Neural cell (in vitro differentiated cells): ENCODE measurements around the gene IPO11. TPM values are rescaled to one million over a fixed set of nuclear protein-coding genes. Genes with fewer than 3 reads are reported as not detected.

Experiments
- H2AFZ ChIP-seq: fragments of 200-600, 300-800 bp; sonication (generic), shearing (Covaris generic); 2 replicates; pipeline ENCODE4 v1.6.0; 2014; ENCODE audit warnings: low read depth, mild to moderate bottlenecking, antibody characterized with exemption, low read length, moderate library complexity
- H3F3A ChIP-seq: fragments of 200-600 bp; shearing (Covaris generic); 2 replicates; pipeline ENCODE4 v1.6.1; 2016; ENCODE audit warnings: mild to moderate bottlenecking, moderate library complexity, mixed read lengths, antibody characterized with exemption, low read length; ENCODE audit not compliant: insufficient read depth, poor library complexity, severe bottlenecking
- H3K27ac ChIP-seq: fragments of 200-600, 300-800 bp; sonication (generic), shearing (Covaris generic); 2 replicates; pipeline ENCODE4 v1.5.1; 2014; ENCODE audit warnings: mild to moderate bottlenecking, low read length, moderate library complexity
- H3K27me3 ChIP-seq: fragments of 300-800, 200-600 bp; sonication (generic), shearing (Covaris generic); 2 replicates; pipeline ENCODE4 v1.6.0; 2014; ENCODE audit warnings: mild to moderate bottlenecking, low read depth, low read length, moderate library complexity; ENCODE audit not compliant: insufficient read depth
- H3K36me3 ChIP-seq: fragments of 300-800, 200-600 bp; sonication (generic), shearing (Covaris generic); 2 replicates; pipeline ENCODE4 v1.5.1; 2014; ENCODE audit warnings: mild to moderate bottlenecking, antibody characterized with exemption, low read length, moderate library complexity; ENCODE audit not compliant: insufficient read depth
- H3K4me2 ChIP-seq: fragments of 300-800, 200-600 bp; sonication (generic), shearing (Covaris generic); 2 replicates; pipeline ENCODE4 v1.6.0; 2014; ENCODE audit warnings: mild to moderate bottlenecking, low read length
- H3K4me3 ChIP-seq: fragments of 300-800, 200-600 bp; sonication (generic), shearing (Covaris generic); 2 replicates; pipeline ENCODE4 v1.5.1; 2014; ENCODE audit warnings: mild to moderate bottlenecking, low read length, moderate library complexity
- H3K79me2 ChIP-seq: fragments of 200-600 bp; shearing (Covaris generic); replicated peaks from 2 replicates; pipeline ENCODE4 v1.6.0; 2014; ENCODE audit warnings: mild to moderate bottlenecking, low read length, moderate library complexity; ENCODE audit not compliant: insufficient read depth
- H3K9ac ChIP-seq: fragments of 300-800, 200-600 bp; sonication (generic), shearing (Covaris generic); 2 replicates; pipeline ENCODE4 v1.6.1; 2016; ENCODE audit warnings: mild to moderate bottlenecking, low read length, mixed read lengths
- H3K9me2 ChIP-seq: fragments of 200-600 bp; shearing (Covaris generic); 2 replicates; pipeline ENCODE4 v1.6.1; 2016; ENCODE audit warnings: mild to moderate bottlenecking, low read length, mixed read lengths; ENCODE audit not compliant: insufficient read depth
- H3K9me3 ChIP-seq: fragments of 200-600, 300-800 bp; sonication (generic), shearing (Covaris generic); 2 replicates; pipeline ENCODE4 v1.6.1; 2016; ENCODE audit warnings: mild to moderate bottlenecking, mixed run types, low read length, moderate library complexity, mixed read lengths
- H4K20me1 ChIP-seq: fragments of 200-600 bp; shearing (Covaris generic); 2 replicates; pipeline ENCODE4 v1.6.1; 2016; ENCODE audit warnings: mild to moderate bottlenecking, mixed run types; ENCODE audit not compliant: insufficient read depth
- CTCF ChIP-seq: fragments of 450-650 bp; IDR thresholded peaks from 2 replicates; pipeline ENCODE4 v1.5.1; 2014; ENCODE audit warnings: antibody characterized with exemption, mild to moderate bottlenecking, moderate library complexity; ENCODE audit not compliant: poor library complexity, severe bottlenecking
- EP300 ChIP-seq: fragments of 450-650 bp; conservative IDR thresholded peaks from 2 replicates; pipeline ENCODE4 v1.6.1; 2014; ENCODE audit warnings: antibody characterized with exemption, mild to moderate bottlenecking, moderate library complexity; ENCODE audit not compliant: poor library complexity, severe bottlenecking
- EZH2 ChIP-seq: fragments of 200-600, 300-800 bp; shearing (Covaris generic), sonication (generic); IDR thresholded peaks from 2 replicates; pipeline ENCODE4 v1.6.1; 2014; ENCODE audit warnings: antibody characterized with exemption, low read length, borderline replicate concordance, mild to moderate bottlenecking; ENCODE audit not compliant: insufficient read depth, poor library complexity, severe bottlenecking
- MXI1 ChIP-seq: fragments of 450-650 bp; conservative IDR thresholded peaks from 2 replicates; pipeline ENCODE4 v1.6.1; 2014; ENCODE audit warnings: antibody characterized with exemption, mild to moderate bottlenecking; ENCODE audit not compliant: poor library complexity, severe bottlenecking
- POLR2AphosphoS5 ChIP-seq: IDR thresholded peaks from 2 replicates; pipeline ENCODE4 v1.6.1; 2012
- RAD21 ChIP-seq: fragments of 450-650 bp; conservative IDR thresholded peaks from 2 replicates; pipeline ENCODE4 v1.6.1; 2014; ENCODE audit warnings: antibody characterized with exemption, mild to moderate bottlenecking, moderate library complexity
- REST ChIP-seq: IDR thresholded peaks from 2 replicates; pipeline ENCODE4 v1.6.1; 2012; ENCODE audit warnings: borderline replicate concordance
- SMC3 ChIP-seq: fragments of 450-650 bp; conservative IDR thresholded peaks from 2 replicates; pipeline ENCODE4 v1.6.1; 2014; ENCODE audit warnings: antibody characterized with exemption, mild to moderate bottlenecking, moderate library complexity; ENCODE audit not compliant: poor library complexity
- TAF1 ChIP-seq: IDR thresholded peaks from 2 replicates; pipeline ENCODE4 v1.6.1; 2012; ENCODE audit warnings: low read depth
- polyA plus RNA-seq: library from polyadenylated mRNA; depleted of rRNA; stranded (reverse); fragments of >200 nt; gene quantifications from 2 replicates; pipeline ENCODE4 v1.2.3, GENCODE V29; 2014

IPO11 gene
- polyA plus RNA-seq, 1 donor from 2014 or later = 12.5 TPM

GRCh38 chr5:62645223-62645622 lies 232.7 kb downstream of the IPO11 start:
- H3K27me3 ChIP-seq = no peaks in the 10 kb centered on the region

GRCh38 chr5:62647241-62647640 lies 234.7 kb downstream of the IPO11 start:
- Histone ChIP-seq H3K9me3 (no peaks in the 10 kb centered on the region), H3K79me2 (no peaks in the 10 kb centered on the region), H3F3A (no peaks in the 10 kb centered on the region), H4K20me1 (no peaks in the 10 kb centered on the region), H3K27me3 (no peaks in the 10 kb centered on the region), H3K4me3 (no peak overlapping the region), H3K27ac (no peak overlapping the region), H3K9ac (no peak overlapping the region), H3K9me2 (no peaks in the 10 kb centered on the region), H3K36me3 (no peaks in the 10 kb centered on the region), H2AFZ (no peak overlapping the region), H3K4me2 (no peak overlapping the region)
- TF ChIP-seq CTCF = no peak
- TF ChIP-seq EP300 = no peak
- no peak for TF ChIP-seq TAF1
- no peak for TF ChIP-seq RAD21
- no peak for TF ChIP-seq MXI1
- TF ChIP-seq EZH2 = no peak

More at GRCh38 chr5:62645223-62645622, 232.7 kb downstream of the IPO11 start:
- no peak overlapping the region for H3K4me3 ChIP-seq
- H3K79me2 ChIP-seq = no peaks in the 10 kb centered on the region
- TF ChIP-seq MXI1 (no peak), CTCF (no peak), RAD21 (no peak), EZH2 (no peak), SMC3 (no peak), EP300 (no peak), TAF1 (no peak), REST (no peak), POLR2AphosphoS5 (no peak)
- H3K4me2 ChIP-seq = no peak overlapping the region
- no peak overlapping the region for H3K27ac ChIP-seq
- no peak overlapping the region for H2AFZ ChIP-seq
- no peaks in the 10 kb centered on the region for H4K20me1 ChIP-seq
- H3K9ac ChIP-seq = no peak overlapping the region
- H3K36me3 ChIP-seq = no peaks in the 10 kb centered on the region
- no peaks in the 10 kb centered on the region for H3F3A ChIP-seq
- no peaks in the 10 kb centered on the region for H3K9me3 ChIP-seq
- no peaks in the 10 kb centered on the region for H3K9me2 ChIP-seq
